DOHH2 (cell line): ENCODE measurements around the gene OS9.

Experiments used
- CTCF ChIP-seq: fragments of 200-600 bp; sonication (generic); IDR thresholded peaks from one replicate; pipeline ENCODE4 v1.5.1; 2014; ENCODE audit warnings: antibody characterized with exemption, mild to moderate bottlenecking, low read depth, low read length; ENCODE audit not compliant: poor library complexity, severe bottlenecking
- EZH2phosphoT487 ChIP-seq: fragments of 200-600 bp; sonication (generic); IDR thresholded peaks from 2 replicates; pipeline ENCODE4 v1.6.1; 2017; ENCODE audit warnings: borderline replicate concordance, mild to moderate bottlenecking, antibody characterized with exemption, low read length, moderate library complexity, mixed read lengths

GRCh38 chr12:57763881-57764661 lies 70.1 kb downstream of the OS9 start:
- TF ChIP-seq CTCF (no peak), EZH2phosphoT487 (no peak)
